GM21367 (cell line): ENCODE data around the gene PLCL1.

Experiments used
- ATAC-seq: cut with Tn5 transposase; IDR thresholded peaks from one replicate; pipeline ENCODE4 v1.9.1; 2021; ENCODE audit not compliant: unreplicated experiment

The PLCL1 gene

GRCh38 chr2:198053148-198053547 lies 248.8 kb downstream of the PLCL1 start:
- ATAC-seq, result no peak

DNA sequence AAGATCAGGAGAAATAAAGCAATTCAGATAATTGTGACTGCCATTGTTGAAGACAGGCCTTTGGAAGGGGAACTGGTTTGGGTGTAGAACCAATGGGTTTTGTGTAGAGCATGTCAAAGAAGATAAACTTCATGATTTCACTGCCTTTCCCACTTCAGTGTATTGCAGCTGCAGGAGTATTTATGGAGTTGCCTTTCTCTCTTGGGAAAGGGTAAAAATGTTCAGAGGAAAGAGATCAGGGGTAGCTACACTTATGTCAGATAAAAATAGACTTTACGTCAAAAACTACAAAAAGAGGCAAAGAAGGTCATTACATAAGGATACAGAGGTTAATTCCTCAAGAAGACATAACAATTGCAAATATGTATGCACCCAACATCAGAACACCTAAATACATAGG lies 249.4 kb downstream of the PLCL1 start:
- no peak for ATAC-seq

- ATAC-seq, result peak; percentile 85
Measured at GRCh38 chr2:198054299-198054698, 249.9 kb downstream of the PLCL1 start.

DNA sequence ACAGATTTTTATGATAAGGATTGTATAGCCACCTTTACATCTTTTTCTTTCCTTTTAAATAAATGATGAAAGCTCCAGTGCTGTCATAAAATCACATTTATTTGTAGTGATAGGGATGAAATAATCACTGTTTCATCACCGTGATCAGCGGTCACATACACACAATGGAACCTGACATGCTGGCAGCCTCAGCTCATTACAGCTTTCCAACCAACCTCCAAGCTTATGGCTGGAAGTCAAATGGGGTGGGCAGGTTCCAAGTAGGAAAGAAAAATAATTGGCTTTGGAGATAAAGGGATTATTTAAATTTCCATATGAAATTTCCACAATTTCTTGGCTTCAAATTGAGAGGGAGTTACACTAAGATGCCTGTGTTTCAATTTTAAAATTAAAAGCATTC lies 251.3 kb downstream of the PLCL1 start:
- ATAC-seq, result no peak

- no peak for ATAC-seq
Measured at GRCh38 chr2:198056836-198057235, 252.4 kb downstream of the PLCL1 start.

GRCh38 chr2:198059800-198060199 lies 255.4 kb downstream of the PLCL1 start:
- no peak for ATAC-seq

DNA sequence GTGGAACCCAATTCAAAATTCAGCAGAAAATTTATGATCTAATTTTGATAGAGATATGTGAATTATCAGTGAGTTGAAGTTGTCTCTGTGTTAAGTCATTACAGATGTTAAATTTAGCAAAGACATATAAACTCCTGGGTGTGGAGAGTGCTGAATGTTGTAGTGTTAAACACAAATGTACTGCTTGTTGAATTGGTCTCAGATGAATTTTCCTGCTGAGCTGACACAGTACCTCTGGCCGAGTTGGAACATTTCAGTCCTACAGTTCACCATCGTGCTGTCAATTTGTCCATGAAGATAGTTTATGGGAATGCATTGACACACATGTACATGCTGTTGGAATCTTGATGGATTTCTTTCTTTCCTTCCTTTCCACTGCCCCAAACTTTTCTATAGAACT lies 255.9 kb downstream of the PLCL1 start:
- ATAC-seq, result no peak

GRCh38 chr2:198062826-198063225 lies 258.4 kb downstream of the PLCL1 start:
- ATAC-seq, result no peak

DNA sequence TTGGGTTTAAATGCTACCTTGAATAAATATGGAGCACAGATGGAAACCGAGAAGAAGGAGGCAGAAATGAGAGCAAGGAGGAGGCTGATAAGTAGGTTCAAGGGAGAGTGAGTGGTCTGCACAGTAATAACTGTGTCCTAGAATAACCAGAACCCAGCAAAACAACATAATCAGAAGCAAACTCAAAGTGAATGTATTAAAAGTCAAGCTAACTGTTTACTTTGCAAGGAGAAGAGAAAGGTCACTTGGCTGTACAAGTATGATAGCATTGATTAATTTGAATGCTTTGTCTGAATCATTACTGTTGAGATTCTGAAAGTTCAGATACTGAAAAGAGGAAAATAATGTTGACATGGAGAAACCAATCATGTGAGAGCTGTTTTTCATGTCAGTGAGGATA lies 258.8 kb downstream of the PLCL1 start:
- ATAC-seq, result no peak

DNA sequence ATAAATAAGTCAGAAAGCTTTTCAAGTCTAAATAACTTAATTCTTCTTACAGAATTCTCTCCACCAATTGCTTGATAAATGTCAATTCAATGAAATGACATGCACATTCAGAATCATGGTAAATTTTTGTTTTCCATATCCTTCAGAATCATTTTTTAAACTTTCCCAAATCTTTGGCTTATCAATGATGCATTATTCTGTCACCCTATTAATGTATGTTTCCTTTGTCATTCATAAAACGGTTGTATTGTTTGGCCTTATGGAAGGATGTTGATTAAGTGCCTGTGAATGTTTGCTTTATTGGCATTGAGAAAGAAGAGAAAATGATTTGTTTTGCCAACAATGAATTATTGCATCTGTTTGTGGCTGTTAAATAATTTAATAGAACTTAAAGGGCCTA lies 260.9 kb downstream of the PLCL1 start:
- no peak for ATAC-seq

DNA sequence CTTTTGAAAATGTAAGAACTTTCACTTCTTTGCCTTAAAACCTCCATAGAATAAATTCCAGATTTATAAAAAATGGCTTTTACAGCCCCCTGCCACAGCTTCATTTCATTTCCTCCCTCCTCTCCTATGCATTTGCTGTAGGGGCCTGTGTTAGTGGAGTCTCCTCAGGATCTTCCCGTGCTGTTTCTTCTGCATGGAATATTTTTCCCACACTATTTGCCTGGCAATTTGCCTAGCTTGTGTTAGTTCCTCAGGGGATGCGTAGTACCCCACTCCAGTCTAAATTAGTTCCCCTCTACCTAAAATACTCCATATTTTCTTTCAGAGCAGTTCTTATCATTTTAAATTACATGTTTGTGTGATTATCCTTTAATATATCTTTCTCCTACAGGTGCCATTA lies 262.2 kb downstream of the PLCL1 start:
- ATAC-seq, result no peak

GRCh38 chr2:198072655-198073054 lies 268.3 kb downstream of the PLCL1 start:
- no peak for ATAC-seq

- no peak for ATAC-seq
Measured at GRCh38 chr2:198073253-198073652, 268.9 kb downstream of the PLCL1 start.

DNA sequence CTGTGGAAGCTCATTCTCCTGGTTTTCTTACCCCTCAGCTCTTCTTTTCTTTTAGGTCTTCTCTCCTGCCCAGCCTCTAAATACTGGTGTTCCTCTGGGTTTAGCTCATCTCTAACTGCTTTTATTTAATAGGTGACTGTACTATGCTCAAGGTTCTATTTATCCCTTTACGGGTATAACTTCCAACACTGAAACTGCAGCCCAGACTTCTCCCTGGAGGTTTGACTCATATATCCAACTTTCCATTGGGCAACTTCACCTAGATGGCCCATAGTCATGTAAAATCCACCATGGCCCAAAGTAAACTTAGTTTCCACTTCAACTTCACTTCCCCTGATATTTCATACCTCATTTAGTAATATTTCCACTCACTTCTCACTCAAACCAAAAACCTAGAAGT lies 273.1 kb downstream of the PLCL1 start:
- ATAC-seq, result no peak

DNA sequence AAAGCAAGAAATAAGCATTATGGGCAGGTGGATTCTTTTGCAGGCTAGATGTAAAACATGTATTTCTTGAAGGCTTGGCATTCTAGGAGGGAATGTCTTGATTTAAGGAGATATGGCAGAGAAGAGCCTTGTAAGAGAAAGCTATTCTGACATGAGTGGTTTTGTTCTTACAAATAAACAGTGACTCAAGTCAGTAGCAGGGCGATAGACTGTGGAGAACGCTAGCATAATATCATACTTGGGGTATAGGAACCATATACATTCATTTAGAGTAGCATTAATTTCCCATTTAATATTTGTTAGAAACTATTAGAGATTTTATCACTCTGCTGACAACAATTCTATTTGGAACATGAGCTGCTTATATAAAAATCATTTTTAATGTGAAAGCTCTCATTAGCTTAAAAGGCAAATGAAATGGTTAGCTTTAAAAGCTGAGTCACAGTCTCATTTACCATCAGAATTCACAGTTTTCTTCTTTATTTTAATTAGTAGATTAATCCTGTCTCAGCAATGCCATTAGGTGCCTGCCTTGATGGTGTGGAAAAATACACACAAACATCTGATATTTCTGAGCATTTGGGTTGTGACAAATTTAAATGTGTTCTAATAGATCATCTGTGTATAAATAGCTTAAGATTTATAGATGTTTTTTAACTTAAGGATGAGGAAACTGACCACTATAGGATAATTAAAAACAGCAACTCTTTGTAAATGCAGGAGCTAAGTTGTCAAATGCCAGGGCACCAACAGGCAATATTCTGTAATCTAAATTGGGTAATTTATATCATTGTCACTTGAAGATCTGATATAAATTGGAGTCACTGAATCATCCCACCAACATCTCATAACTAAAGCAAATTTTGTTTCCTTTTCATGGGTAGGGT lies 276.7 kb downstream of the PLCL1 start:
- no peak for ATAC-seq

GRCh38 chr2:198084156-198084555 lies 279.8 kb downstream of the PLCL1 start:
- ATAC-seq, result no peak

GRCh38 chr2:198096002-198096401 lies 291.6 kb downstream of the PLCL1 start:
- ATAC-seq, result no peak

DNA sequence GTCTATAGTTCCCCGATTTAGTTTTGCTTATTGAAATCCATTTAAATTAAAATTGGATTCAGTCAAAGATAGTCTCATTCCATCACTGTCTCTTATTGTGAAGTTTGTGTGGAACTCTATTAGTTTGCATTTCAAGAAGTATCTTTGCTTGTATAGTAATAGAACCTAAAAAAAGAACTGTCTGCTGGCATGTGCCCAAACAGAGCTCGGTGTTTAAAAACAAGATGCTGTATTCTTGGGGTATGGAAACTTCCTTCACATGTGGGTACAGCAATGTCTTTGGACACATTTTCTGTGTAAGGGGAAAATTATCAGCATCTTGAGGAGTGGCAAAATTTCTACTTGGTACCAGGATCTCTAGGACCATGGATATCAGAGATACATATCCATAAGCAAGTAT lies 292.6 kb downstream of the PLCL1 start:
- ATAC-seq, result no peak

DNA sequence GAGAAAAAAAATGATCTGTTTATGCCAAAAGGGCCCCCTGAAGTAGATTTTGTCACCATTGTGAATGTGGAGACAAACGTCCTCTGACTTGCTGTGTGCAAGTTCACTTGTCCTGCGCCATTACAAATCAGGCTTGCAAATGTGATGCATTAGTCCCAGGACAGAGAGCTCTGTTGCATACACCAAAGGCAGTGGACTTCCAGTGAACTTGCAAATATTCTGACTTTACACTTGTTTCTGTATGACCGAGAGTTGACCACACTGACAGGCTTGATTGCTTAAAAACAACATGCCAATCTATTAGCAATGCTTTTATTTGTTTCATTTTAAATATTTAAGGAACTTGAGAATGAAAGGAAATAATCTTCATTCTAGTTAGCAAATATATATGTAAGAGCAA lies 293.2 kb downstream of the PLCL1 start:
- no peak for ATAC-seq

- no peak for ATAC-seq
Measured at GRCh38 chr2:198098386-198098785, 294.0 kb downstream of the PLCL1 start.

DNA sequence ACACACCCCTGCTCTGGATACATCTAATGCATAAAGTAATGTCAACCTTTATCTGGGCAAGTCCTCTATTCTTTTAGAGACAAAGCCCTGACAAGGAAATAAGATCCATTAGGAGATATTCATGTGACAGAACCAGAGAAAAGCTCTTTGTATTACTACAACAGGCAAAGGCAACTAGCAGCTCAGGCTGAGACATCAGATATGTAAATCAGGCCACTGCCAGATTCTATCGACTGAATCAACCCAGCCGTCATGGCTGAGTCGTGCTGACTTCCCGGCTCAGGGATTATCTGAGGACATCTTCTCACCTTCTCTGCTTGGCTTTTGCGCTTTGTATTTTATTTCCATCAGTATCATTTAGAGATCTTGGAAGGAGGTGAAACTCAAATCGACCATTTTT lies 294.5 kb downstream of the PLCL1 start:
- ATAC-seq, result no peak

DNA sequence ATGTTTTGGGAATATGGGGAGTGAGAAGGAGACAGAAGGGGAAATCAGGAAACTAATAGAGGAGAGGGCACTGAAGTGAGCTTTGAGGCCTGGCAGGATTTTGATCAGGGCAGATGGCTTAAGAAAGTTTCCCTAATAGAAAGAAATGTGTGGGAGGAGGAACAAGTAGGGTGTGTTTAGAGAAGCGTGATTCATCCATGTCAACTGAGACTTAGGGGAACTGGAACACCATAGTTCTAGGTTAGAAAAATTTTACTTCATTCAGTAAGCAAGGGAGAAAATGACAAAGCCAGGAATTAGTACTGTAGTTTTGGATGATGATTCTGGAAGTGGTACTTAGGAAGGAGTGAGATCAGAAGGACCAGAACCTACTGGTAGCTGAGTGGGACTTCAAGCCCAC lies 296.0 kb downstream of the PLCL1 start:
- no peak for ATAC-seq

DNA sequence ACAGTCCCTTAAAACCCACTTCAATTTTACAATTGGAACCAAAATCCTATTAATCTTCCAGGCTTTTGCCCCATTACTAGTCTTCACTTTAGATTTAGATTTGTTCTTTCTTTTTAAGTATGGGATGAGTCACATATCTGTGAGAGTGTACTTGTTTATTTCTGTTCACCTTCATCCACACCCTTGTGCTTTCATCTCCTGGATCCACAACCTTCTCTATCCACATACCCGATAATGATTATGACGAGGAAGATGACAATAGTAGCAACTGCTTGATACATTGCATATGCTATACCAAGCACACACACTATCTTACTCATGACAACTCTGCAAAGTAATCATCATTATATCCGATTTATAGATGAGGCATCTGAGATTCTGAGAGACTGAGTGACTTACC lies 297.3 kb downstream of the PLCL1 start:
- ATAC-seq, result no peak
